ENCODE data around the gene TM7SF2. TPM values are rescaled to one million over a fixed set of nuclear protein-coding genes. Genes with fewer than 3 reads are reported as not detected.

Gene TM7SF2
- total RNA-seq, 1 experiment from 2014 or later = 74.8 TPM

DNA sequence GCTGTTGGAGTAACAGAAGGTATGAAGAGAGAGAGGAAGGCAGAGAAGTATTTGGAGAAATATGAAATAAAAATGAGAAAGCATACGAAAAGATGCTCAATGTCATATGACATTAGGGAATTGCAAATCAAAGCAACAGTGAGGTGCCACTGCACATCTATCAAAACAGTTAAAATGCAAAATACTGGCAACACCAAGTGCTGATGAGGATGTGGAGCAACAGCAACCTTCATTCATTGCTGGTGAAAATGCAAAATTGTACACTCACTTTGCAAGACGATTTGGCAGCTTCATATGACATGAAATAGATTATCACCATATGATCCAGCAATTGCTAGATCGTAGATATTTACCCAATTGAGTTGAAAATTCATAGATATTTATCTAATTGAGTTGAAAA is 49.0 kb downstream of the TM7SF2 start:
- Histone ChIP-seq H3K27ac (ENCODE audit: insufficient read length, low read depth, low read length) (no peak overlapping the region), H4K20me1 (ENCODE audit: control insufficient read depth, insufficient read depth, insufficient read length) (no peaks in the 10 kb centered on the region), H2BK15ac (ENCODE audit: low read depth, low read length) (no peak overlapping the region), H3K9ac (ENCODE audit: extremely low read depth, insufficient read length, low read length) (no peak overlapping the region), H3K4me2 (ENCODE audit: insufficient read depth, insufficient read length, low read length) (no peak overlapping the region), H3K79me1 (ENCODE audit: insufficient read depth, low read depth, low read length, poor library complexity, severe bottlenecking) (no peaks in the 10 kb centered on the region), H3T11ph (ENCODE audit: low read length) (no peak overlapping the region), H3K27me3 (ENCODE audit: insufficient read depth, low read length) (no peaks in the 10 kb centered on the region), H3K23ac (ENCODE audit: insufficient read length, low read depth, low read length) (no peak overlapping the region), H4K8ac (replicated peaks; ENCODE audit: insufficient read length, low read depth, low read length) (no peak overlapping the region), H3K18ac (ENCODE audit: insufficient read length, low read depth, low read length) (no peak overlapping the region), H3K79me2 (ENCODE audit: insufficient read depth, low read length) (no peaks in the 10 kb centered on the region), H3K9me3 (ENCODE audit: control insufficient read depth, low read depth, low read length) (no peaks in the 10 kb centered on the region), H2AFZ (ENCODE audit: low read length) (no peak overlapping the region), H4K5ac (ENCODE audit: insufficient read length, low read depth, low read length) (no peak overlapping the region), H3K23me2 (ENCODE audit: insufficient read length, low read depth, low read length, poor library complexity, severe bottlenecking) (no peaks in the 10 kb centered on the region), H2AK5ac (ENCODE audit: insufficient read length, low read length) (no peak overlapping the region), H3K14ac (ENCODE audit: insufficient read depth, low read length) (no peak overlapping the region), H2BK20ac (ENCODE audit: low read depth, low read length, poor library complexity, severe bottlenecking) (no peak overlapping the region), H3K4me1 (ENCODE audit: insufficient read depth, low read length) (no peaks in the 10 kb centered on the region), H2BK12ac (ENCODE audit: insufficient read length, low read depth, low read length) (no peak overlapping the region), H2BK5ac (ENCODE audit: insufficient read length, low read length) (no peak overlapping the region), H3K4ac (ENCODE audit: low read depth, low read length) (no peak overlapping the region), H4K91ac (ENCODE audit: insufficient read length, low read depth, low read length) (no peak overlapping the region), H3K56ac (ENCODE audit: insufficient read length, low read depth, low read length) (no peak overlapping the region), H2BK120ac (ENCODE audit: low read depth, low read length, poor library complexity, severe bottlenecking) (no peak overlapping the region)
- Mint-ChIP-seq H3K9me3 (no peaks in the 10 kb centered on the region), H3K36me3 (ENCODE audit: insufficient read depth in 1 of 3, low read depth in 3 of 3) (no peaks in the 10 kb centered on the region), H3K4me3 (no peak overlapping the region), H3K27me3 (ENCODE audit: low read depth) (peaks cover 6% of the 10 kb centered on the region), H3K27ac (no peak overlapping the region), H3K4me1 (peaks cover 0 to 2% of the 10 kb centered on the region in 2 experiments; a peak in 2 of 4 replicates)
- no peak for DNase-seq
- TF ChIP-seq, protein P1, sequence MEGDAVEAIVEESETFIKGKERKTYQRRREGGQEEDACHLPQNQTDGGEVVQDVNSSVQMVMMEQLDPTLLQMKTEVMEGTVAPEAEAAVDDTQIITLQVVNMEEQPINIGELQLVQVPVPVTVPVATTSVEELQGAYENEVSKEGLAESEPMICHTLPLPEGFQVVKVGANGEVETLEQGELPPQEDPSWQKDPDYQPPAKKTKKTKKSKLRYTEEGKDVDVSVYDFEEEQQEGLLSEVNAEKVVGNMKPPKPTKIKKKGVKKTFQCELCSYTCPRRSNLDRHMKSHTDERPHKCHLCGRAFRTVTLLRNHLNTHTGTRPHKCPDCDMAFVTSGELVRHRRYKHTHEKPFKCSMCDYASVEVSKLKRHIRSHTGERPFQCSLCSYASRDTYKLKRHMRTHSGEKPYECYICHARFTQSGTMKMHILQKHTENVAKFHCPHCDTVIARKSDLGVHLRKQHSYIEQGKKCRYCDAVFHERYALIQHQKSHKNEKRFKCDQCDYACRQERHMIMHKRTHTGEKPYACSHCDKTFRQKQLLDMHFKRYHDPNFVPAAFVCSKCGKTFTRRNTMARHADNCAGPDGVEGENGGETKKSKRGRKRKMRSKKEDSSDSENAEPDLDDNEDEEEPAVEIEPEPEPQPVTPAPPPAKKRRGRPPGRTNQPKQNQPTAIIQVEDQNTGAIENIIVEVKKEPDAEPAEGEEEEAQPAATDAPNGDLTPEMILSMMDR (conservative IDR thresholded peaks at IDR 0.05) = no peak
- WGBS (ENCODE audit: extremely low coverage, insufficient read length, low lambda C conversion rate) = no CpG with 5 or more reads among the region's 3 CpGs
